ENCODE measurements around the gene MYH14.

DNA sequence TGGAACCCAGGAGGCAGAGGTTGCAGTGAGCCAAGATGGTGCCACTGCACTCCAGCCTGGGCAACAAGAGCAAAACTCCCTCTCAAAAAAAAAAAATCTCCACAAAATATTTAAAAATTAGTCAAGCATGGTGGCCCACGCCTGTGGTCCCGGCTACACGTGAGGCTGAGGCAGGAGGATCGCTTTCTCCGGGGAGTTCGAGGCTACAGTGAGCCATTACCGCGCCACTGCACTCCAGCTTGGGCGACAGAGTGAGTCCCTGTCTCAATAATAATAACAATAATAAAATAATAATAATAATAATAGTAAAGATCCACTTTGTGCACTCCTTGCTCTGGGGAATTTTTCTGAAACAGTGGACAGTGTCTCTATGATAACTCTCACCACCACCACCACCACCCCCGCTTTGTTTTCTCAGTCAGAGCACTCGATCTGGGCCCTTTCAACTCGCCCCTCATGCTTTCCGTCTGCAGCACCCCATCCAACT, 153.3 kb downstream of the MYH14 start:
- TF ChIP-seq, protein P1, sequence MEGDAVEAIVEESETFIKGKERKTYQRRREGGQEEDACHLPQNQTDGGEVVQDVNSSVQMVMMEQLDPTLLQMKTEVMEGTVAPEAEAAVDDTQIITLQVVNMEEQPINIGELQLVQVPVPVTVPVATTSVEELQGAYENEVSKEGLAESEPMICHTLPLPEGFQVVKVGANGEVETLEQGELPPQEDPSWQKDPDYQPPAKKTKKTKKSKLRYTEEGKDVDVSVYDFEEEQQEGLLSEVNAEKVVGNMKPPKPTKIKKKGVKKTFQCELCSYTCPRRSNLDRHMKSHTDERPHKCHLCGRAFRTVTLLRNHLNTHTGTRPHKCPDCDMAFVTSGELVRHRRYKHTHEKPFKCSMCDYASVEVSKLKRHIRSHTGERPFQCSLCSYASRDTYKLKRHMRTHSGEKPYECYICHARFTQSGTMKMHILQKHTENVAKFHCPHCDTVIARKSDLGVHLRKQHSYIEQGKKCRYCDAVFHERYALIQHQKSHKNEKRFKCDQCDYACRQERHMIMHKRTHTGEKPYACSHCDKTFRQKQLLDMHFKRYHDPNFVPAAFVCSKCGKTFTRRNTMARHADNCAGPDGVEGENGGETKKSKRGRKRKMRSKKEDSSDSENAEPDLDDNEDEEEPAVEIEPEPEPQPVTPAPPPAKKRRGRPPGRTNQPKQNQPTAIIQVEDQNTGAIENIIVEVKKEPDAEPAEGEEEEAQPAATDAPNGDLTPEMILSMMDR (conservative IDR thresholded peaks at IDR 0.05): no peak
- no peak for TF ChIP-seq ZFX (IDR thresholded peaks at IDR 0.05)
